ENCODE measurements around the gene PSMG4. TPM values are rescaled to one million over a fixed set of nuclear protein-coding genes. Genes with fewer than 3 reads are reported as not detected.

Gene PSMG4
- total and polyA plus RNA-seq, 2 of the 8 experiments (the other 6 are each of a cell fraction or from before 2014, with no cell fraction given) = 40.6 to 113 TPM

DNA sequence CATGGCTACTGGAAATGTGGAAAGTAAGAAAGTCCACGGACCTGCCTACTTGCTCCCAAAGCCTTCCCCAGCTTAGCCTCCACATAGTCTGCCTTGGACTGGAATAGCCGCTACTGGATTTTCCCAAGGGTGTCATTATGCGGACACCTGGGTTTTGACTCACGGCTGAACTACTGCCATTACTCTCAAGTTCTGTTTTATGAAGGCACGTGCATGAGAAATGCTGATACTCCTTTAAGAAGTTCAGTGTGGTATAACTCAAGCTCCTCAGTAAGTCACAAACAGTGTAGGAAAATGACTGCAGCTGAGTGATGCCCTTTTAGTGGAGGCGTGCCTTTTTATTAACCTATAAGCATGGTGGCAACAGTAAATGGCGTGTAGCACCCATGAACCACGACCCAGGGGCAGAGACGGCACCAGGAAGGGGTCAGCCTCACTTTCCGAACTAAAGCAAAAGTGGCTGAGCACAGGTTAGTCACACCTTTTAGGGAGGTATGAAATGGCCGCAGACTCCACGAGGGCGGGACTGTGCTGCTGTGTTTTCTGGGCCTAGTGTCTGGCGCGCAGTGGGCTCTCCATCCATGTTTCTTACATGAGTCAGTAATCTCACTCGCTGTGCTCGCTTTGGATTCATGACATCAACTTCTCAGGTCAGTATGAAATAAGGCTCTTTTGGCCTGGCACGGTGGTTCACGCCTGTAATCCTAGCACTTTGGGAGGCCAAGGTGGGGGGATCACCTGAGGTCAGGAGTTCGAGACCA lies 23.9 kb downstream of the PSMG4 start:
- Histone ChIP-seq H4K91ac (replicated peaks; ENCODE audit: insufficient read length, low read length) (peak overlapping the region; percentile 3), H3K9me3 (ENCODE audit: insufficient read depth in 2 of 2, low read depth in 1 of 2, low read length in 1 of 2) (no peaks in the 10 kb centered on the region), H3K27me3 (replicated peaks in 1 of 4; ENCODE audit: control insufficient read depth in 3 of 4, extremely low read depth in 1 of 4, insufficient read depth in 3 of 4, low read length in 3 of 4) (no peaks in the 10 kb centered on the region), H3K4me2 (ENCODE audit: insufficient read depth in 1 of 2, low read depth in 2 of 2, low read length in 2 of 2) (peak overlapping the region; percentile 34 to 50; a peak in 3 of 4 replicates), H2BK15ac (ENCODE audit: low read length) (peak overlapping the region; percentile 18; the same call in 1 of the 2 replicates), H3K23ac (ENCODE audit: insufficient read length) (no peak overlapping the region), H3K79me2 (ENCODE audit: control insufficient read depth in 1 of 2, insufficient read depth in 2 of 2, low read length in 2 of 2) (no peaks in the 10 kb centered on the region), H4K5ac (ENCODE audit: insufficient read length, low read depth, low read length) (no peak overlapping the region), H3K27ac (ENCODE audit: low read depth, low read length) (no peak overlapping the region), H2BK120ac (replicated peaks; ENCODE audit: low read depth, low read length) (no peak overlapping the region), H3K4me3 (ENCODE audit: extremely low read depth in 1 of 4, insufficient read depth in 2 of 4, low read depth in 3 of 4, low read length in 4 of 4) (no peak overlapping the region), H3K9ac (replicated peaks in 1 of 4; ENCODE audit: extremely low read depth in 1 of 4, low read depth in 3 of 4, low read length in 3 of 4) (no peak overlapping the region), H2BK5ac (ENCODE audit: low read depth, low read length) (peak overlapping the region; percentile 18), H3K23me2 (ENCODE audit: low read depth, low read length) (no peaks in the 10 kb centered on the region), H2AFZ (ENCODE audit: low read length) (no peak overlapping the region), H3K14ac (ENCODE audit: insufficient read length) (no peak overlapping the region), H2BK12ac (ENCODE audit: low read depth, low read length) (peak overlapping the region; percentile 50; the same call in 1 of the 2 replicates), H3K56ac (replicated peaks; ENCODE audit: insufficient read length, low read depth, low read length) (no peak overlapping the region), H3K79me1 (ENCODE audit: low read depth, low read length) (no peaks in the 10 kb centered on the region), H4K8ac (ENCODE audit: extremely low read depth, insufficient read depth, low read length) (no peak overlapping the region), H3K36me3 (ENCODE audit: control insufficient read depth in 2 of 4, insufficient read depth in 4 of 4, low read length in 3 of 4) (peaks cover 0 to 8% (median 2%) of the 10 kb centered on the region in 4 experiments; a peak in 2 of 8 replicates), H3K4me1 (replicated peaks in 1 of 4; ENCODE audit: control insufficient read depth in 3 of 4, insufficient read depth in 4 of 4, low read length in 3 of 4) (peaks cover 11 to 15% (median 15%) of the 10 kb centered on the region in 4 experiments), H2AK5ac (ENCODE audit: low read depth, low read length) (no peak overlapping the region), H2BK20ac (ENCODE audit: low read length) (no peak overlapping the region), H3K18ac (ENCODE audit: extremely low read depth, low read length) (no peak overlapping the region), H4K20me1 (replicated peaks in 1 of 2; ENCODE audit: control insufficient read depth in 1 of 2, insufficient read depth in 2 of 2, low read length in 2 of 2) (no peaks in the 10 kb centered on the region), H3K4ac (replicated peaks; ENCODE audit: insufficient read length, low read depth, low read length) (no peak overlapping the region)
- FAIRE-seq (no peak), DNase-seq (ENCODE audit: low read depth in 1 of 2, low spot score in 2 of 2) (no peak)
- CTCF ChIA-PET (ENCODE audit: partially characterized antibody) = interaction anchor here (0.6 to 5.1 kb wide), 18 partner anchors 9 to 460 kb away, joined by 3 to 58 read pairs (median 4); no protein-coding TSS in a partner anchor
- 92% methylated on average over 20 of the region's 20 CpGs; no CpG with 5 or more reads in 1 of the 2 experiments for WGBS, 2 experiments (ENCODE audit: extremely low coverage in 1 of 2, insufficient coverage in 1 of 2, insufficient read length in 1 of 2, insufficient replicate concordance in 2 of 2, low coverage in 1 of 2, low lambda C conversion rate in 2 of 2, missing lambda C conversion rate in 1 of 2)
- TF ChIP-seq, protein P1, sequence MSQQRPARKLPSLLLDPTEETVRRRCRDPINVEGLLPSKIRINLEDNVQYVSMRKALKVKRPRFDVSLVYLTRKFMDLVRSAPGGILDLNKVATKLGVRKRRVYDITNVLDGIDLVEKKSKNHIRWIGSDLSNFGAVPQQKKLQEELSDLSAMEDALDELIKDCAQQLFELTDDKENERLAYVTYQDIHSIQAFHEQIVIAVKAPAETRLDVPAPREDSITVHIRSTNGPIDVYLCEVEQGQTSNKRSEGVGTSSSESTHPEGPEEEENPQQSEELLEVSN (IDR thresholded peaks at IDR 0.05) = no peak
- no peak for TF ChIP-seq BRCA1 (IDR thresholded peaks at IDR 0.05; ENCODE audit: low read depth, low read length)
- TF ChIP-seq SP1 (IDR thresholded peaks at IDR 0.05; ENCODE audit: low read depth, low read length) = no peak
- no peak for TF ChIP-seq JUND (IDR thresholded peaks at IDR 0.05; ENCODE audit: low read length)
- no peak for TF ChIP-seq CTBP2 (IDR thresholded peaks at IDR 0.05; ENCODE audit: borderline replicate concordance, insufficient read depth, insufficient read length, low read length)
- TF ChIP-seq PHF8 (conservative IDR thresholded peaks at IDR 0.05; ENCODE audit: low read depth, low read length) = no peak
- no peak for TF ChIP-seq POU5F1 (IDR thresholded peaks at IDR 0.05; ENCODE audit: low read depth, low read length)
- no peak for TF ChIP-seq CBX5 (IDR thresholded peaks at IDR 0.05; ENCODE audit: low read depth, low read length)
- TF ChIP-seq RXRA (IDR thresholded peaks at IDR 0.05; ENCODE audit: insufficient read depth, low read depth, low read length) = no peak
- TF ChIP-seq BCL11A (IDR thresholded peaks at IDR 0.05; ENCODE audit: low read depth in 2 of 2, low read length in 2 of 2) = no peak
- TF ChIP-seq TAF7 (optimal IDR thresholded peaks at IDR 0.05; ENCODE audit: borderline replicate concordance, low read depth, low read length) = no peak
- POLR2A ChIA-PET (ENCODE audit: partially characterized antibody) = interaction anchor here (1.1 to 2.0 kb wide), 2 partner anchors 10 to 23 kb away, joined by 3 to 4 read pairs; no protein-coding TSS in a partner anchor

All from H1 (cell line).